Lower lobe of right lung (tissue), 2 donors: ENCODE data around the gene TMEM91. TPM values are rescaled to one million over a fixed set of nuclear protein-coding genes. Genes with fewer than 3 reads are reported as not detected.
A peak's percentile ranks its signal among the peaks of the same experiment; 100 is the strongest.

Source experiments
- ATAC-seq, 2 donors: fragments of 200-7000 bp; cut with Tn5 transposase; one replicate each; pipeline ENCODE4 v1.9.1; 2020 to 2022; ENCODE audit warnings: mild to moderate bottlenecking in 2 of 2, moderate library complexity in 2 of 2
- DNase-seq: peaks from one replicate; pipeline ENCODE4 v3.0.0-alpha.2; 2020
- H3K27ac ChIP-seq: fragments of 200-600 bp; one replicate; pipeline ENCODE4 v1.8.0; 2022
- H3K27me3 ChIP-seq: fragments of 200-600 bp; one replicate; pipeline ENCODE4 v1.8.0; 2022; ENCODE audit warnings: low read depth
- H3K36me3 ChIP-seq: fragments of 200-600 bp; one replicate; pipeline ENCODE4 v1.8.0; 2022; ENCODE audit warnings: mild to moderate bottlenecking
- H3K4me1 ChIP-seq: fragments of 200-600 bp; one replicate; pipeline ENCODE4 v1.8.0; 2022
- H3K4me3 ChIP-seq: fragments of 200-600 bp; one replicate; pipeline ENCODE4 v1.8.0; 2022; ENCODE audit warnings: mild to moderate bottlenecking
- H3K9me3 ChIP-seq: fragments of 200-600 bp; one replicate; pipeline ENCODE4 v1.8.0; 2022
- intact Hi-C: fragments of 100-400 bp; cut with DNase I; formaldehyde crosslinking; loops from one replicate; pipeline ENCODE4 v1.11.0; 2022
- total RNA-seq: library from RNA; stranded (reverse); fragmentation: NEBNext Ultra II Directional; extraction: Animal tissue kit (Norgen Biotek cat#: 25700); gene quantifications from one replicate; pipeline ENCODE4 v1.2.1, GENCODE V29; 2021
- TF ChIP-seq, protein P1 (sequence below): fragments of 200-600 bp; IDR thresholded peaks from one replicate; pipeline ENCODE4 v1.8.0; 2022; ENCODE audit warnings: antibody characterized with exemption, mild to moderate bottlenecking
- donor health status: DM: no; HTN: yes; CAD: no; lungs with severe emphysema.

TMEM91 gene
- total RNA-seq, 1 donor from 2014 or later: 29.8 TPM

DNA sequence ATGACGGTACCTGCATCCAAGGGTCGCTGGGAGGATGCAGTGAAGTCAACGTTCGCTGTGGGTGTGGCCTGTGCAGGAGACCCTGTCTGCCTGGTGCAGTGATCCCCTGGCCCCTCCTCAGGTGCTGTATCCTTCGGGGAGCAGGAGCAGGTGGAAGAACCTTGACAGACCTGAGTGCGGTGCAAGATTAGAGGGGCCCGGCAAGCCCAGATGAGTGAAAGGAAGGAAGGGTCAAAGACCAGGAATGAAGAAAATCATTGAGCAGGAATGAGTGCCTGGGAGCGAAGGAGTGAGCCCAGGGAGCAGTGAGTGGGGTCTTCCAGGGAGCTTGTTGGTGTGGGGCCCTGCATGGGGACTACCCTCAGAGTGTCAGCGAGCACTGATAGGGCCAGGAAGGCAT lies 38.1 kb downstream of the TMEM91 start:
- H3K4me1 ChIP-seq: peaks cover 54% of the 10 kb centered on the region
- H3K4me3 ChIP-seq: no peak overlapping the region
- H3K27me3 ChIP-seq: no peaks in the 10 kb centered on the region
- ATAC-seq: no peak
- H3K36me3 ChIP-seq: peaks cover 80% of the 10 kb centered on the region
- DNase-seq: no peak
- no peaks in the 10 kb centered on the region for H3K9me3 ChIP-seq
- TF ChIP-seq, protein P1, sequence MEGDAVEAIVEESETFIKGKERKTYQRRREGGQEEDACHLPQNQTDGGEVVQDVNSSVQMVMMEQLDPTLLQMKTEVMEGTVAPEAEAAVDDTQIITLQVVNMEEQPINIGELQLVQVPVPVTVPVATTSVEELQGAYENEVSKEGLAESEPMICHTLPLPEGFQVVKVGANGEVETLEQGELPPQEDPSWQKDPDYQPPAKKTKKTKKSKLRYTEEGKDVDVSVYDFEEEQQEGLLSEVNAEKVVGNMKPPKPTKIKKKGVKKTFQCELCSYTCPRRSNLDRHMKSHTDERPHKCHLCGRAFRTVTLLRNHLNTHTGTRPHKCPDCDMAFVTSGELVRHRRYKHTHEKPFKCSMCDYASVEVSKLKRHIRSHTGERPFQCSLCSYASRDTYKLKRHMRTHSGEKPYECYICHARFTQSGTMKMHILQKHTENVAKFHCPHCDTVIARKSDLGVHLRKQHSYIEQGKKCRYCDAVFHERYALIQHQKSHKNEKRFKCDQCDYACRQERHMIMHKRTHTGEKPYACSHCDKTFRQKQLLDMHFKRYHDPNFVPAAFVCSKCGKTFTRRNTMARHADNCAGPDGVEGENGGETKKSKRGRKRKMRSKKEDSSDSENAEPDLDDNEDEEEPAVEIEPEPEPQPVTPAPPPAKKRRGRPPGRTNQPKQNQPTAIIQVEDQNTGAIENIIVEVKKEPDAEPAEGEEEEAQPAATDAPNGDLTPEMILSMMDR: no peak
- H3K27ac ChIP-seq: peak overlapping the region; percentile 7
- intact Hi-C loops: no loop called here

DNA sequence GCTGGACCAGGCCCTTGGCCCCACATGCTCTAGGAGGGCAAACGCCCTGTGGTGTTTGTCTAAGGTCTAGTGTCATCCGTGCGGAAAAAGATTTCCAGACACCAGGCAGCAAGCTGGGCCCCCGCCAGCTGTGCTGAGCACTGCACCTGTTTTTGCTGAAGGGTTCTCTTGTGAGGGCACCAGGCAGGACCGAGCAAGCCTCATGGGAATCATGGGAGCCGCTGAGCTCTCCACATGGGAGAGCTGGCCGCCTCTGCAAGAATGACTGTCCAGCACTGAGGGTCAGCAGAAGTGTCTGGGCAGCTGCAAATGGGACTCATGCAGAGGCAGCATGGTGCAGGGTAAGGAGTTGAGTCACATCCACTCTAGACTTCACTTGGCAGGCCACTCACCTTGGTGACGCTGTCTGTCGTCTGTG lies 38.8 kb downstream of the TMEM91 start:
- intact Hi-C loops: no loop called here
- TF ChIP-seq, protein P1: no peak
- peak; percentile 31 to 50 for ATAC-seq
- Histone ChIP-seq H3K4me3 (no peak overlapping the region), H3K27ac (peak overlapping the region; percentile 7), H3K4me1 (peaks cover 56% of the 10 kb centered on the region), H3K36me3 (peaks cover 87% of the 10 kb centered on the region), H3K27me3 (no peaks in the 10 kb centered on the region), H3K9me3 (no peaks in the 10 kb centered on the region)
- DNase-seq: no peak

DNA sequence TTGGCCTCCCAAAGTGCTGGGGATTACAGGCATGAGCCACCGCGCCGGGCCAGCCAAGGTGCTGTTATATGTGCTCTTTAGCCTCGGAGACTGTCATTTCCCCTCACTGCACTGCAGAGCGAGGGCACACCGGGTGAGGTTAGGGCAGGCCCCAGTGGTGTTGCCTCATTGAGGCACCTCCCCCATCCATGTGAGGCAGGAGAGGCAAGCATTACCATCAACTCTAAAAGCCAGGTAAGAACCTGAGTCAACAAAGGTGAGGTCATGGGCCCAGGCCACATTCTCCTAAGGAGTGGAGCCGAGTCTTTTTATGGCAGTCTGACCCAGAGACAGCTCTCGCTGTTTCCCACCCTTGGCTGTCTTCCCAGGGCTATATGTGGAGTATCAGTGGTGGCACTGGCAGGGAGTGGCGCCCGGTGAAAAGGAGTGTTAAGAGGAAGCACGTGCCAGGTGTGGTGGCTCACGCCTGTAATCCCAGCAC lies 39.9 kb downstream of the TMEM91 start:
- H3K36me3 ChIP-seq: peaks cover 88% of the 10 kb centered on the region
- no peaks in the 10 kb centered on the region for H3K27me3 ChIP-seq
- intact Hi-C loops: no loop called here
- no peaks in the 10 kb centered on the region for H3K9me3 ChIP-seq
- peak overlapping the region; percentile 46 for H3K27ac ChIP-seq
- no peak overlapping the region for H3K4me3 ChIP-seq
- peaks cover 56% of the 10 kb centered on the region for H3K4me1 ChIP-seq
- TF ChIP-seq, protein P1: no peak
- DNase-seq (peak; percentile 86), ATAC-seq (peak; percentile 91 to 92)

DNA sequence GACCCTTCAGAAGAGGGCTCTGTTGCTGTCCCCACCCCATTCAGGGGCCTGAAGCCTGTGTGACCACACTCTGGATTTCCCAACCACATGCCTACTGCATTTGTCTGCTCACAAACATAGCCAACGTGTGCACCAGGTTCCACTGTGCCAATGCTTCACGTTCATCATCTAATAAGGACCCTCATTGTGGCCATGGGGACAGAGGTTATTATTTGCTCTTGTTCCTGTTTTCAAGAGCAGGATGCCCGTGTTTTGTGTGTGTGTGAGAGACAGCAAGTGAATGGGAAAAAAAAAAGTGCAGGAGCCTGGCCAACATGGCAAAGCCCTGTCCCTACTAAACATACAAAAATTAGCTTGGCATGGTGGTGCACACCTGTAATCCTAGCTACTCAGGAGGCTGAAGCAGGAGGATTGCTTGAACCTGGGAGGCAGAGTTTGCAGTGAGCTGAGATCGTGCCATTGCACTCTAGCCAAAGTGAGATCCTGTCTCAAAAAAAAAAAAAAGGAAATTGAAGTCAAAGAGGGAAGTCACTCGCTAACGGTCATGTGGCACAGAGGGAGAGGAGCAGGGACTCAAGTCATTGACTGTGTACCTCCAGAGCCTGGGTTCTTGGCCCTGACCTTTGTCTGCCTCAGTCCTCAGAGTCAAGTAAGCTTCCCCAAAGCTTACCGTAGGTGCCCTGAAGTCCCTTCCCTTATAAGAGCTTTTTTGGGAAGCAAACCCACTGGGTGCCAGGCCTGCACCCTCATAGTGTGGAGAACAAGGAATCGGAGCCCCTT lies 44.0 kb downstream of the TMEM91 start:
- H3K27me3 ChIP-seq: no peaks in the 10 kb centered on the region
- TF ChIP-seq, protein P1: no peak
- peaks cover 85% of the 10 kb centered on the region for H3K36me3 ChIP-seq
- intact Hi-C loops: no loop called here
- ATAC-seq (peak in 1 of 2 donors; percentile 23), DNase-seq (peak; percentile 66)
- peak overlapping the region; percentile 69 for H3K27ac ChIP-seq
- no peak overlapping the region for H3K4me3 ChIP-seq
- no peaks in the 10 kb centered on the region for H3K9me3 ChIP-seq
- H3K4me1 ChIP-seq: peaks cover 51% of the 10 kb centered on the region

DNA sequence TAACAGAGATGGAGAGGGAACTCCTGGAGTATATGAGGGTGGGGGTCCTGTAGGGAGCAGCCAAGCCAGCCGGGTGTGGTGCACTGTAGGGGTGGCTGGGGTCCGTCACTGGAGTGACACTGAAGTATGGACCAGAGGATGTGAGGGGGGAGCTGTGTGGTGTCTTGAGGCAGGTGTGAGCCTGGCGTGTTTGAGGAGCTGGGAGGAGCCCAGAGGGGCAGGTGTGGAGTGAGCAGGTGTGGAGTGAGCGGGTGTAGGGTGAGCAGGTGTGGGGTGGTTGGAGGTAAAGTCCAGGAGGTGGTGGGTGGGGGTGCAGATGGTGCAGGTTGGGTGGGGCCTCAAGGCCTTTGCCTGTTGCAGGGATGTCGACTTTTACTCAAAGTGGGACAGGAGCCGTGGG lies 45.0 kb downstream of the TMEM91 start:
- ATAC-seq: no peak
- Histone ChIP-seq H3K4me1 (peaks cover 60% of the 10 kb centered on the region), H3K27ac (peak overlapping the region; percentile 69)

More for the DNA sequence above, 45.0 kb downstream of the TMEM91 start:
- H3K4me3 ChIP-seq: no peak overlapping the region
- no peak for DNase-seq
- intact Hi-C loops: no loop called here
- peaks cover 90% of the 10 kb centered on the region for H3K36me3 ChIP-seq
- H3K27me3 ChIP-seq: no peaks in the 10 kb centered on the region
- TF ChIP-seq, protein P1: no peak
- H3K9me3 ChIP-seq: no peaks in the 10 kb centered on the region
